Measurements from ENCODE around the gene PUS7.
"Not testable (repeated sequence)": the region's sequence is repeated elsewhere in the genome, so short reads cannot be mapped to it uniquely, and the experiment has no call there.

The PUS7 gene

GRCh38 chr7:105530126-105530525 lies 8.1 kb upstream of the PUS7 start:
- no peak overlapping the region for H3K9ac ChIP-seq (ENCODE audit: low read depth in 1 of 2, low read length in 2 of 2)
- H3K4me3 ChIP-seq (ENCODE audit: low read depth in 1 of 2, low read length in 2 of 2), result no peak overlapping the region
- H3K4me1 ChIP-seq (ENCODE audit: control insufficient read depth in 1 of 2, insufficient read depth in 2 of 2, low read length in 2 of 2), result peaks cover 14 to 23% of the 10 kb centered on the region in 2 donors

DNA sequence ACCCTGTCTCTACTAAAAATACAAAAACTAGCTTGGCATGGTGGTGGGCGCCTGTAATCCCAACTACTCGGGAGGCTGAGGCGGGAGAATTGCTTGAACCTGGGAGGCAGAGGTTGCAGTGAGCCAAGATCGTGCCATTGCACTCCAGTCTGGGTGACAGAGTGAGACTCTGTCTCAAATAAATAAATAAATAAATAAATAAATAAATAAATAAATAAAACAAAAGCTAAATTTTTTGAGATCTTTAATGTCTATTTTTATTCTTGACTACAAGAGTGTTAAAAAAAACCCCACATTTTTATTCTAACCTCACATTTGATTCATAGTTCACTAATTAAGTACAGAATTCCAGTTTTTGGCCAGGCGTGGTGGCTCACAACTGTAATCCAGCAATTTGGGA lies 5.7 kb upstream of the PUS7 start:
- not testable (repeated sequence) for H3K27me3 ChIP-seq (ENCODE audit: control insufficient read depth in 1 of 2, insufficient read depth in 2 of 2, low read length in 2 of 2); H3K27ac ChIP-seq (ENCODE audit: low read depth, low read length); H3K9ac ChIP-seq (ENCODE audit: low read depth in 1 of 2, low read length in 2 of 2); H3K36me3 ChIP-seq (ENCODE audit: control insufficient read depth in 1 of 2, insufficient read depth in 2 of 2, low read length in 2 of 2); H3K4me3 ChIP-seq (ENCODE audit: low read depth in 1 of 2, low read length in 2 of 2); H3K9me3 ChIP-seq (ENCODE audit: control insufficient read depth in 1 of 2, low read length in 2 of 2)
- H3K4me1 ChIP-seq (ENCODE audit: control insufficient read depth in 1 of 2, insufficient read depth in 2 of 2, low read length in 2 of 2), result peaks cover under 1 to 12% of the 10 kb centered on the region in 2 donors

More at GRCh38 chr7:105530126-105530525, 8.1 kb upstream of the PUS7 start:
- no peaks in the 10 kb centered on the region for H3K36me3 ChIP-seq (ENCODE audit: control insufficient read depth in 1 of 2, insufficient read depth in 2 of 2, low read length in 2 of 2)
- H3K9me3 ChIP-seq (ENCODE audit: control insufficient read depth in 1 of 2, low read length in 2 of 2), result no peaks in the 10 kb centered on the region
- no peak overlapping the region for H3K27ac ChIP-seq (ENCODE audit: low read depth, low read length)
- no peaks in the 10 kb centered on the region for H3K27me3 ChIP-seq (ENCODE audit: control insufficient read depth in 1 of 2, insufficient read depth in 2 of 2, low read length in 2 of 2)

DNA sequence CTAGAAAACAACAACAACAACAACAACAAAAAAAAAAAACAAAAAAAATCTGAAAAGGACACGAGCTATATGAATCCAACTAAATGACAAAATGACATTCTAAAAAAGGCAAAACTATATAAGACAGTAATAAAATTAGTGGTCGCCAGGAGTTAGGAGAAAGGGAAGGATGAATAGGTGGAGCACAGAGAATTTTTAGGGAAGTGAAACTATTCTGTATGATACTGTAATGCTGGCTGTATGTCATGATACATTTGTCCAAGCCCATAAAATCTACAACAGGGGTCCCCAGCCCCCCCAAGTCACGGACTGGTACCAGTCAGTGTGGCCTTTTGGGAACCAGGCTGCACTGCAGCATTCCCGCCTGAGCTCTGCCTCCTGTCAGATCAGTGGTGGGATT lies 2.8 kb upstream of the PUS7 start:
- Histone ChIP-seq H3K9me3 (ENCODE audit: control insufficient read depth in 1 of 2, low read length in 2 of 2) (no peaks in the 10 kb centered on the region), H3K4me3 (ENCODE audit: low read depth in 1 of 2, low read length in 2 of 2) (no peak overlapping the region), H3K36me3 (ENCODE audit: control insufficient read depth in 1 of 2, insufficient read depth in 2 of 2, low read length in 2 of 2) (no peaks in the 10 kb centered on the region), H3K27ac (ENCODE audit: low read depth, low read length) (no peak overlapping the region), H3K9ac (ENCODE audit: low read depth in 1 of 2, low read length in 2 of 2) (no peak overlapping the region), H3K27me3 (ENCODE audit: control insufficient read depth in 1 of 2, insufficient read depth in 2 of 2, low read length in 2 of 2) (no peaks in the 10 kb centered on the region), H3K4me1 (ENCODE audit: control insufficient read depth in 1 of 2, insufficient read depth in 2 of 2, low read length in 2 of 2) (peaks cover 4 to 15% of the 10 kb centered on the region in 2 donors)

- H3K9me3 ChIP-seq (ENCODE audit: control insufficient read depth in 1 of 2, low read length in 2 of 2); H3K27ac ChIP-seq (ENCODE audit: low read depth, low read length); H3K4me3 ChIP-seq (ENCODE audit: low read depth in 1 of 2, low read length in 2 of 2); H3K27me3 ChIP-seq (ENCODE audit: control insufficient read depth in 1 of 2, insufficient read depth in 2 of 2, low read length in 2 of 2); H3K9ac ChIP-seq (ENCODE audit: low read depth in 1 of 2, low read length in 2 of 2); H3K36me3 ChIP-seq (ENCODE audit: control insufficient read depth in 1 of 2, insufficient read depth in 2 of 2, low read length in 2 of 2): not testable (repeated sequence)
- H3K4me1 ChIP-seq (ENCODE audit: control insufficient read depth in 1 of 2, insufficient read depth in 2 of 2, low read length in 2 of 2), result peaks cover 4 to 15% of the 10 kb centered on the region in 2 donors
Measured at GRCh38 chr7:105524423-105524822, 2.4 kb upstream of the PUS7 start.

- Histone ChIP-seq H3K36me3 (ENCODE audit: control insufficient read depth in 1 of 2, insufficient read depth in 2 of 2, low read length in 2 of 2) (no peaks in the 10 kb centered on the region), H3K9ac (ENCODE audit: low read depth in 1 of 2, low read length in 2 of 2) (peak overlapping the region; percentile 57 to 87)
Measured at GRCh38 chr7:105521027-105521716, 899 bp downstream of the PUS7 start.

DNA sequence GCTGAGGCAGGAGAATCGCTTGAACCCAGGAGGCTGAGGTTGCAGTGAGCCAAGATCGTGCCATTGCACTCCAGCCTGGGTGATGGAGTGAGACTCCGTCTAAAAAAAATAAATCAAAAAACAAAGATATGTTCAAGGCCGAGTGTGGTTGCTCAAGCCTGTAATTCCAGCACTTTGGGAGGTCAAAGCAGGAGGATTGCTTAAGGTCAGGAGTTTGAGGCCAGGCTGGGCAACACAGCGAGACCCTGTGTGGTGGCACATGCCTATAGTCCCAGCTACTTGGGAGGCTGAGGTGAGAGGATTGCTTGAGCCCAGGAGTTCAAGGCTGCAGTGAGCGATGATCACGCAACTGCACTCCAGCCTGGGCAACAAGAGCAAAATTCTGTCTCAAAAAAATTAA lies 1.5 kb downstream of the PUS7 start:
- H3K4me3 ChIP-seq (ENCODE audit: low read depth in 1 of 2, low read length in 2 of 2); H3K27ac ChIP-seq (ENCODE audit: low read depth, low read length): not testable (repeated sequence)
- H3K4me1 ChIP-seq (ENCODE audit: control insufficient read depth in 1 of 2, insufficient read depth in 2 of 2, low read length in 2 of 2), result peaks cover 4 to 15% of the 10 kb centered on the region in 2 donors

More at GRCh38 chr7:105521027-105521716, 899 bp downstream of the PUS7 start:
- Histone ChIP-seq H3K9me3 (ENCODE audit: control insufficient read depth in 1 of 2, low read length in 2 of 2) (no peaks in the 10 kb centered on the region), H3K4me3 (ENCODE audit: low read depth in 1 of 2, low read length in 2 of 2) (peak overlapping the region; percentile 83 to 87), H3K27ac (ENCODE audit: low read depth, low read length) (peak overlapping the region; percentile 88), H3K27me3 (ENCODE audit: control insufficient read depth in 1 of 2, insufficient read depth in 2 of 2, low read length in 2 of 2) (no peaks in the 10 kb centered on the region), H3K4me1 (ENCODE audit: control insufficient read depth in 1 of 2, insufficient read depth in 2 of 2, low read length in 2 of 2) (peaks cover 4 to 15% of the 10 kb centered on the region in 2 donors)

DNA sequence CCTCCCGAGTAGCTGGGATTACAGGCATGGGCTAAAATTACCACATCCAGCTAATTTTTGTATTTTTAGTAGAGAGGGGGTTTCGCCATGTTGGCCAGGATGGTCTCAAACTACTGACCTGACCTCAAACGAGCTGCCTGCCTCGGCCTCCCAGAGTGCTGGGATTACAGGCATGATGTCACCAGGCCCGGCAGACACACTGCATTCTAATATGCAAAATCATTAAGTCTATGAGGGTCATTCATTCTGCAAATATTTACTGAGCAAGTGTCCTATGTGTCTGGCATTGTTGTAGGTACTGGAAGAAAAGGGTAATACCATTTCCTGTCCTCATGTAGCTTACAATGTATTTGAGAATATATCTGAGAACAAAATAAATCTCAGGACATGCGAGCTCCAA lies 2.7 kb downstream of the PUS7 start:
- Histone ChIP-seq H3K27me3 (ENCODE audit: control insufficient read depth in 1 of 2, insufficient read depth in 2 of 2, low read length in 2 of 2) (no peaks in the 10 kb centered on the region), H3K36me3 (ENCODE audit: control insufficient read depth in 1 of 2, insufficient read depth in 2 of 2, low read length in 2 of 2) (no peaks in the 10 kb centered on the region), H3K4me1 (ENCODE audit: control insufficient read depth in 1 of 2, insufficient read depth in 2 of 2, low read length in 2 of 2) (peaks cover 4 to 15% of the 10 kb centered on the region in 2 donors), H3K4me3 (ENCODE audit: low read depth in 1 of 2, low read length in 2 of 2) (no peak overlapping the region), H3K9me3 (ENCODE audit: control insufficient read depth in 1 of 2, low read length in 2 of 2) (no peaks in the 10 kb centered on the region), H3K9ac (ENCODE audit: low read depth in 1 of 2, low read length in 2 of 2) (no peak overlapping the region), H3K27ac (ENCODE audit: low read depth, low read length) (no peak overlapping the region)

More for the DNA sequence above, 1.5 kb downstream of the PUS7 start:
- not testable (repeated sequence) for H3K9ac ChIP-seq (ENCODE audit: low read depth in 1 of 2, low read length in 2 of 2); H3K36me3 ChIP-seq (ENCODE audit: control insufficient read depth in 1 of 2, insufficient read depth in 2 of 2, low read length in 2 of 2); H3K9me3 ChIP-seq (ENCODE audit: control insufficient read depth in 1 of 2, low read length in 2 of 2); H3K27me3 ChIP-seq (ENCODE audit: control insufficient read depth in 1 of 2, insufficient read depth in 2 of 2, low read length in 2 of 2)

DNA sequence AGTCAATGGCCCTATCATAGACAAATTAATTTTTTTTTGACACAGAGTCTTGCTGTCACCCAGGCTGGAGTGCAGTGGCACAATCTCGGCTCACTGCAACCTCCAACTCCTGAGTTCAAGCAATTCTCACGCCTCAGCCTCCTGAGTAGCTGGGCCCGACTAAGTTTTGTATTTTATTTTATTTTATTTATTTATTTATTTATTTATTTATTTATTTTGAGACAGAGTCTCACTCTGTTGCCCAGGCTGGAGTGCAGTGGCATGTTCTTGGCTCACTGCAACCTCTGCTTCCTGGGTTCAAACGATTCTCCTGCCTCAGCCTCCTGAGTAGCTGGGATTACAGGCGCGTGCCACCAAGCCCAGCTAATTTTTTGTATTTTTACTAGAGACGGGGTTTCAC lies 6.5 kb downstream of the PUS7 start:
- not testable (repeated sequence) for H3K9ac ChIP-seq (ENCODE audit: low read depth in 1 of 2, low read length in 2 of 2); H3K4me1 ChIP-seq (ENCODE audit: control insufficient read depth in 1 of 2, insufficient read depth in 2 of 2, low read length in 2 of 2); H3K4me3 ChIP-seq (ENCODE audit: low read depth in 1 of 2, low read length in 2 of 2); H3K27ac ChIP-seq (ENCODE audit: low read depth, low read length); H3K36me3 ChIP-seq (ENCODE audit: control insufficient read depth in 1 of 2, insufficient read depth in 2 of 2, low read length in 2 of 2); H3K27me3 ChIP-seq (ENCODE audit: control insufficient read depth in 1 of 2, insufficient read depth in 2 of 2, low read length in 2 of 2); H3K9me3 ChIP-seq (ENCODE audit: control insufficient read depth in 1 of 2, low read length in 2 of 2)

DNA sequence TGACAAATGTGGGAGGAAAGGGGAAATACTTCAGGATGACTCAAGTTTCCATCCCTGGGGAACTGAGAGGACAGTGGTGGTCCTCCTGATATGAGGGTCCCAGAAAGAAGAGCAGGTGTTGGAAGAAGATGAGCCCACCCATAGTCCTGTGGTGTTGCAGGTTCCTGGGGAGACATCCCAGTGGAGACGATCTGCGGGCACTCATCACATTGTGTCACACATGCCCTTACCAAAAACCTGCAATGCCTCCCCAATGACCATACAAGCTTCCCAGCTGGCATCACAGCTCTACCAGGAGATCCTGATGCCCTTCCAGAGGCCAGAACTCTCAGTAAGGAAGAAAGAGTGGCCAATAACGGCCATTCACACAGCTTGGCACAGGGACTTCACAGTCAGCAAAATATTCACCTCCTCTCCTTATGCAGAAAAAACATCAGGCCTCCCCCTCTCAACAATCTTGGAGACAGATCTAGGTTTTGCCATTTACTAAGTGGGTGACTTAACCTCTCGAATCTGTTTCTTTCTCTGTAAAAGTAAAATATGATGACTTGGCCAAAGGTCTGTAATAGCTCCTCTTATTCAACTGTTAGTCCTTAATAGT lies 9.0 kb downstream of the PUS7 start:
- H3K36me3 ChIP-seq (ENCODE audit: control insufficient read depth in 1 of 2, insufficient read depth in 2 of 2, low read length in 2 of 2), result peaks cover 0 to 3% of the 10 kb centered on the region in 2 donors
- no peaks in the 10 kb centered on the region for H3K27me3 ChIP-seq (ENCODE audit: control insufficient read depth in 1 of 2, insufficient read depth in 2 of 2, low read length in 2 of 2)
- H3K27ac ChIP-seq (ENCODE audit: low read depth, low read length), result no peak overlapping the region
- H3K9ac ChIP-seq (ENCODE audit: low read depth in 1 of 2, low read length in 2 of 2), result no peak overlapping the region
- H3K4me3 ChIP-seq (ENCODE audit: low read depth in 1 of 2, low read length in 2 of 2), result no peak overlapping the region
- no peaks in the 10 kb centered on the region for H3K9me3 ChIP-seq (ENCODE audit: control insufficient read depth in 1 of 2, low read length in 2 of 2)
- no peaks in the 10 kb centered on the region for H3K4me1 ChIP-seq (ENCODE audit: control insufficient read depth in 1 of 2, insufficient read depth in 2 of 2, low read length in 2 of 2)

DNA sequence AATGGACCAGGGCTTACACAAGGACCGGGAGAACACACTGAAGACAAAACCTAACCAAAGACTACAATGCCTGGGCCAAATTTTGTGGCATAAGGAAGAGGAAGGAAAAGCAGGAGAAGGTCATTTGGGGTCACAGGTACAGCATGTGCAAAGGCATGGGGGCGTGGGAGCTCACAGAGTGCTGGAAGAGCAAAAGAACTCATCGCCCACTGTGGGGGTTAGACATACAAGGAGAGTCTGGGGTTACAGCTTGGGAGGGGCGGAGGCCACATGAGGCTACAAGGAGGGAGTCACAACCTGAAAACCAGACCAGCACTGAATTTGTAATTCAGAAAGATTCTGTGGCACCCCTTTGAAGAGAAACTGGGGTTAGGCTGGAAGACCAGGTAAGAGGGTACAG lies 9.7 kb downstream of the PUS7 start:
- Histone ChIP-seq H3K27me3 (ENCODE audit: control insufficient read depth in 1 of 2, insufficient read depth in 2 of 2, low read length in 2 of 2) (no peaks in the 10 kb centered on the region), H3K9me3 (ENCODE audit: control insufficient read depth in 1 of 2, low read length in 2 of 2) (no peaks in the 10 kb centered on the region), H3K4me3 (ENCODE audit: low read depth in 1 of 2, low read length in 2 of 2) (no peak overlapping the region), H3K4me1 (ENCODE audit: control insufficient read depth in 1 of 2, insufficient read depth in 2 of 2, low read length in 2 of 2) (no peaks in the 10 kb centered on the region), H3K9ac (ENCODE audit: low read depth in 1 of 2, low read length in 2 of 2) (no peak overlapping the region), H3K36me3 (ENCODE audit: control insufficient read depth in 1 of 2, insufficient read depth in 2 of 2, low read length in 2 of 2) (peaks cover 0 to 4% of the 10 kb centered on the region in 2 donors), H3K27ac (ENCODE audit: low read depth, low read length) (no peak overlapping the region)
